ENCODE measurements around the gene CNGA1. TPM values are rescaled to one million over a fixed set of nuclear protein-coding genes. Genes with fewer than 3 reads are reported as not detected.

The CNGA1 gene
- total RNA-seq, 4 donors from 2014 or later, result 1.1 to 3.1 (median 2.5) TPM

DNA sequence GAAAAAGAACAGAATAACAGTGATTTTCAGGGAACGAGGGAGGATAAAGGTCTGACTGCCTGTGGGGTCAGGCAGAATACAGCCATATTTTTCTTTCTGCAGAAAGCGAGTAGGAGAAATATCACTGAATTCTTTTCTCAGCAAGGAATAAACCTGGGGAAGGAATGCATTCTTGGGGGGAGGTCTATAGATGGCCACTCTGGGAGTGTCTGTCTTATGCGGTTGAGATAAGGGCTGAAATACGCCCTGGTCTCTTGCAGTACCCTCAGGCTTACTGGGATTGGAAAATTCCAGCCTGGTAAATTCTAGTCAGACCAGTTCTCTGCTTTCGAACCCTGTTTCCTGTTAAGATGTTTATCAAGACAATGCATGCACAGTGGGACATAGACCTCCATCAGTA, 26.3 kb downstream of the CNGA1 start:
- TF ChIP-seq, protein P1, sequence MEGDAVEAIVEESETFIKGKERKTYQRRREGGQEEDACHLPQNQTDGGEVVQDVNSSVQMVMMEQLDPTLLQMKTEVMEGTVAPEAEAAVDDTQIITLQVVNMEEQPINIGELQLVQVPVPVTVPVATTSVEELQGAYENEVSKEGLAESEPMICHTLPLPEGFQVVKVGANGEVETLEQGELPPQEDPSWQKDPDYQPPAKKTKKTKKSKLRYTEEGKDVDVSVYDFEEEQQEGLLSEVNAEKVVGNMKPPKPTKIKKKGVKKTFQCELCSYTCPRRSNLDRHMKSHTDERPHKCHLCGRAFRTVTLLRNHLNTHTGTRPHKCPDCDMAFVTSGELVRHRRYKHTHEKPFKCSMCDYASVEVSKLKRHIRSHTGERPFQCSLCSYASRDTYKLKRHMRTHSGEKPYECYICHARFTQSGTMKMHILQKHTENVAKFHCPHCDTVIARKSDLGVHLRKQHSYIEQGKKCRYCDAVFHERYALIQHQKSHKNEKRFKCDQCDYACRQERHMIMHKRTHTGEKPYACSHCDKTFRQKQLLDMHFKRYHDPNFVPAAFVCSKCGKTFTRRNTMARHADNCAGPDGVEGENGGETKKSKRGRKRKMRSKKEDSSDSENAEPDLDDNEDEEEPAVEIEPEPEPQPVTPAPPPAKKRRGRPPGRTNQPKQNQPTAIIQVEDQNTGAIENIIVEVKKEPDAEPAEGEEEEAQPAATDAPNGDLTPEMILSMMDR (IDR thresholded peaks at IDR 0.05), result no peak
- no peak for TF ChIP-seq POLR2A (IDR thresholded peaks at IDR 0.05)
- WGBS, 2 donors, result 85 to 89% methylated on average over 5 of the region's 5 CpGs
- DNase-seq, result no peak
- intact Hi-C loops (cut with DNase I), result no loop called here
- Histone ChIP-seq H3K27ac (no peak overlapping the region), H3K4me1 (peaks cover 0 to 3% (median 0%) of the 10 kb centered on the region in 3 donors), H3K9me3 (peaks cover 0 to 29% (median 0%) of the 10 kb centered on the region in 3 donors), H3K27me3 (no peaks in the 10 kb centered on the region), H3K36me3 (no peaks in the 10 kb centered on the region), H3K4me3 (no peak overlapping the region)

DNA sequence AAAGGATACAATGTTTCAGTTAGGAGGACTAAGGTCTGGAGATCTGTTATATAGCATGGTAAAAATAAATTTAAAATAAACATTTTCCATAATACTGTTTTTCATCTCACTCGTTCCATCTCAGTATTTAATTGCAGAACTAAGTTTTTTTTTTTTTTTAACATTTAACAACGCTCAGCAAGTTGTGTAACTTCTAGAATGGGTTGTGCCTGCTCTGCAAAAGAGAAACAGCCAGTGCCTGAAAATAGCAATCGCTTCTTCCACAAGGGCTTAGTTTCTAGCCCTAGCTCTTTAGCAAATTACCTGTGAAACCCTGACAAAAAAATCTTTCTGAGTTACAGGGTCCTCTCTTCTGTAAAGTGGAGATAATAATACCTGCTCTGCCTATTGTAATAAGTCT, 41.9 kb downstream of the CNGA1 start:
- no peak overlapping the region for H3K4me3 ChIP-seq
- no peaks in the 10 kb centered on the region for H3K27me3 ChIP-seq
- DNase-seq, result no peak
- no peak overlapping the region for H3K27ac ChIP-seq
- H3K9me3 ChIP-seq, result no peaks in the 10 kb centered on the region
- H3K36me3 ChIP-seq, result no peaks in the 10 kb centered on the region
- TF ChIP-seq POLR2A (IDR thresholded peaks at IDR 0.05), result no peak
- TF ChIP-seq, protein P1 (IDR thresholded peaks at IDR 0.05), result no peak
- H3K4me1 ChIP-seq, result no peaks in the 10 kb centered on the region
- intact Hi-C loops (cut with DNase I), result no loop called here
- WGBS, 2 donors, result 60% methylated on average over 3 of the region's 3 CpGs

GRCh38 chr4:47972721-47973120, 43.8 kb downstream of the CNGA1 start:
- Histone ChIP-seq H3K36me3 (no peaks in the 10 kb centered on the region), H3K27me3 (no peaks in the 10 kb centered on the region), H3K9me3 (no peaks in the 10 kb centered on the region), H3K27ac (no peak overlapping the region), H3K4me1 (no peaks in the 10 kb centered on the region), H3K4me3 (no peak overlapping the region)
- DNase-seq, result no peak
- 83% methylated on average over 1 of the region's 1 CpG; no CpG with 5 or more reads in 1 of the 2 donors for WGBS, 2 donors
- TF ChIP-seq, protein P1 (IDR thresholded peaks at IDR 0.05), result no peak
- TF ChIP-seq POLR2A (IDR thresholded peaks at IDR 0.05), result no peak
- intact Hi-C loops (cut with DNase I), result no loop called here

DNA sequence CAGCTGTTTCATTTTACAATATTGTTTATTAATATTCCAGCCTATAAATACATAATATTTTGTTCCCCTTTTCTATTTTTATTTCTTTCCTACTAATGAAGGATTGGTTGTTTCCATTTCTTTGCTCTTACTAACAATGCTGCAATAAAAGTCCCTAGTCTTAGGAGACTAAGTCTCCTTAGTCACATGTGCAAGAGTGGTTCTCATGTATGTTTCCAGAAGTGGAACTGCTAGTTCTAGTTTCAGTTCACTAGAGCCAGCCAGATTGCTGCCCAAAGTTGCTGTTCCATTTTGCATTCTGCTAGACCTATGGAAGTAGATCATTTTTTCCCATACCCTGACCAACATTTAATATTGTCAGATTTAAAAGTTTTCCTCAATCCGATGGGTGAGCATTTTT, 44.3 kb downstream of the CNGA1 start:
- Histone ChIP-seq H3K36me3 (no peaks in the 10 kb centered on the region), H3K27me3 (no peaks in the 10 kb centered on the region), H3K4me3 (no peak overlapping the region), H3K4me1 (no peaks in the 10 kb centered on the region), H3K9me3 (no peaks in the 10 kb centered on the region), H3K27ac (no peak overlapping the region)
- no peak for DNase-seq
- 68 to 86% methylated on average over 1 of the region's 1 CpG for WGBS, 2 donors
- intact Hi-C loops (cut with DNase I), result no loop called here
- TF ChIP-seq, protein P1 (IDR thresholded peaks at IDR 0.05), result no peak
- TF ChIP-seq POLR2A (IDR thresholded peaks at IDR 0.05), result no peak

DNA sequence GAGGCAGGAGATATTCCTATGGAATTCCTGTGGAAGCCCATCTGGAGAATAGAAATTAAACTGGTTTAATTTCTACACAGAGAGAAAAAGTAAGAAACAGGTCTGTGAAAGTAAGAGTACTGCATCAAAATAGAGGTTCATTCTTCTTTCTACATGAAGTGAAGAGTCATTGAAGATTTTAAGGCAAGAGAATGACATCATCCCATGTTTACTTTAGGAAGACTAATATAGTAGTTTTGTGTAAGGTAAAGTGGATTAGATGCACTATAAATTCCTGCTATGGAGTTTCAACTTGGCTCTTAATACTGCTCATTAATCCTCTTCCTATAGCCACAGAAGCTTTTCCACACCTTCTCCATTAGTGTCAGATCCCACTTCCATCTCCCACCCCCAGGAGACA, 47.6 kb downstream of the CNGA1 start:
- Histone ChIP-seq H3K9me3 (no peaks in the 10 kb centered on the region), H3K36me3 (no peaks in the 10 kb centered on the region), H3K4me1 (no peaks in the 10 kb centered on the region), H3K4me3 (no peak overlapping the region), H3K27ac (no peak overlapping the region), H3K27me3 (no peaks in the 10 kb centered on the region)
- no peak for DNase-seq
- TF ChIP-seq, protein P1 (IDR thresholded peaks at IDR 0.05), result no peak
- TF ChIP-seq POLR2A (IDR thresholded peaks at IDR 0.05), result no peak
- intact Hi-C loops (cut with DNase I), result no loop called here

All from esophagus squamous epithelium (tissue), 5 donors.